RWPE1 (cell line): ENCODE data around the gene TSHZ2.

Source experiments
- CTCF ChIA-PET: fragments of 350-600 bp; sonication (Branson Sonifier 250); formaldehyde crosslinking; extraction: SDS; loops from one replicate; lab custom pipeline; 2021; lab: Yijun Ruan, JAX
- POLR2A ChIA-PET: fragments of 400-600 bp; formaldehyde crosslinking; extraction: SDS; loops from one replicate; lab custom pipeline; 2020; ENCODE audit warnings: antibody characterized with exemption; ENCODE audit not compliant: low non-redundant PET; lab: Yijun Ruan, JAX
- DNase-seq: peaks from one replicate; pipeline ENCODE4 v3.0.0; 2012; ENCODE audit warnings: low spot score
- H3K27ac ChIP-seq: fragments of 450-650 bp; 2 replicates; pipeline ENCODE4 v1.5.1; 2017
- CTCF ChIP-seq: fragments of 450-650 bp; conservative IDR thresholded peaks from 2 replicates; pipeline ENCODE4 v1.5.1; 2017; ENCODE audit warnings: low read depth, mild to moderate bottlenecking

Gene TSHZ2

GRCh38 chr20:53226826-53227225 lies 254.7 kb downstream of the TSHZ2 start:
- no peak overlapping the region for H3K27ac ChIP-seq

GRCh38 chr20:53227523-53227922 lies 255.4 kb downstream of the TSHZ2 start:
- no peak for DNase-seq
- POLR2A ChIA-PET: no interaction called here
- TF ChIP-seq CTCF: no peak
- no peak overlapping the region for H3K27ac ChIP-seq
- CTCF ChIA-PET: interaction anchor here (0.8 kb wide), 1 partner anchor 533 kb away, joined by 4 read pairs; no protein-coding TSS in a partner anchor

More at GRCh38 chr20:53226826-53227225, 254.7 kb downstream of the TSHZ2 start:
- CTCF ChIA-PET: interaction anchor here (1.1 kb wide), 1 partner anchor 915 kb away, joined by 5 read pairs; no protein-coding TSS in a partner anchor
- no peak for DNase-seq
- TF ChIP-seq CTCF: no peak
- POLR2A ChIA-PET: no interaction called here

GRCh38 chr20:53231061-53231460 lies 258.9 kb downstream of the TSHZ2 start:
- POLR2A ChIA-PET: no interaction called here
- DNase-seq: no peak
- CTCF ChIA-PET: no interaction called here
- H3K27ac ChIP-seq: no peak overlapping the region
- no peak for TF ChIP-seq CTCF

GRCh38 chr20:53237461-53237860 lies 265.3 kb downstream of the TSHZ2 start:
- DNase-seq: no peak
- no peak for TF ChIP-seq CTCF
- POLR2A ChIA-PET: no interaction called here
- CTCF ChIA-PET: no interaction called here
- H3K27ac ChIP-seq: no peak overlapping the region

- TF ChIP-seq CTCF: no peak
- DNase-seq: no peak
- ChIA-PET POLR2A (no interaction called here), CTCF (interaction anchor here (0.6 kb wide), 1 partner anchor 478 kb away, joined by 3 read pairs; no protein-coding TSS in a partner anchor)
- no peak overlapping the region for H3K27ac ChIP-seq
Observed at GRCh38 chr20:53238121-53238660, 266.0 kb downstream of the TSHZ2 start.

- ChIA-PET CTCF (interaction anchor here (0.6 kb wide), 1 partner anchor 155 kb away, joined by 3 read pairs; no protein-coding TSS in a partner anchor), POLR2A (no interaction called here)
- peak; percentile 34 for DNase-seq
- no peak for TF ChIP-seq CTCF
- no peak overlapping the region for H3K27ac ChIP-seq
Observed at GRCh38 chr20:53243152-53243551, 271.0 kb downstream of the TSHZ2 start.
